Measurements from ENCODE around the gene CSMD2. TPM values are rescaled to one million over a fixed set of nuclear protein-coding genes. Genes with fewer than 3 reads are reported as not detected.

CSMD2 gene
- total and polyA plus RNA-seq, 2 experiments from 2014 or later: 5.3 to 16.6 TPM

DNA sequence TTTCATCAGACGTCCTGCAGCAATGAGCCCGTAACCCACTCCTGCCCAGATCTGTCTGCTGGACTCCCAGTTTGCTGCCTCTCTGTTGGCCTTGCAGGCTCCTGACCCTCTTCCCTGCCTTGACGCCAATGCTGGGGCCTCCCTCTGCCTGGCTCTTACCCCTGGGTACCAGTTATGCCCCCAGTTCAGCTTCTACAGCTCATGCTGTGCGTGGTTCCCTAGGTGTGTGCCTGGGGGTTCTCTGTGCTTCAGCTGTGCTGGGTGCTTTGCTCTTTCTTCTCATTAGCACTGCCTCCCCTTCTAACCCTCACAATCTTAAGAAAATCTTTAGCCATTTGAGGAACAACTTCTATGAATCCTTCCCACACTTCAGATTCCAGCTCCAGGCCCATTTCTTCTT, 541.2 kb downstream of the CSMD2 start (continued):
- TF ChIP-seq, protein P1, sequence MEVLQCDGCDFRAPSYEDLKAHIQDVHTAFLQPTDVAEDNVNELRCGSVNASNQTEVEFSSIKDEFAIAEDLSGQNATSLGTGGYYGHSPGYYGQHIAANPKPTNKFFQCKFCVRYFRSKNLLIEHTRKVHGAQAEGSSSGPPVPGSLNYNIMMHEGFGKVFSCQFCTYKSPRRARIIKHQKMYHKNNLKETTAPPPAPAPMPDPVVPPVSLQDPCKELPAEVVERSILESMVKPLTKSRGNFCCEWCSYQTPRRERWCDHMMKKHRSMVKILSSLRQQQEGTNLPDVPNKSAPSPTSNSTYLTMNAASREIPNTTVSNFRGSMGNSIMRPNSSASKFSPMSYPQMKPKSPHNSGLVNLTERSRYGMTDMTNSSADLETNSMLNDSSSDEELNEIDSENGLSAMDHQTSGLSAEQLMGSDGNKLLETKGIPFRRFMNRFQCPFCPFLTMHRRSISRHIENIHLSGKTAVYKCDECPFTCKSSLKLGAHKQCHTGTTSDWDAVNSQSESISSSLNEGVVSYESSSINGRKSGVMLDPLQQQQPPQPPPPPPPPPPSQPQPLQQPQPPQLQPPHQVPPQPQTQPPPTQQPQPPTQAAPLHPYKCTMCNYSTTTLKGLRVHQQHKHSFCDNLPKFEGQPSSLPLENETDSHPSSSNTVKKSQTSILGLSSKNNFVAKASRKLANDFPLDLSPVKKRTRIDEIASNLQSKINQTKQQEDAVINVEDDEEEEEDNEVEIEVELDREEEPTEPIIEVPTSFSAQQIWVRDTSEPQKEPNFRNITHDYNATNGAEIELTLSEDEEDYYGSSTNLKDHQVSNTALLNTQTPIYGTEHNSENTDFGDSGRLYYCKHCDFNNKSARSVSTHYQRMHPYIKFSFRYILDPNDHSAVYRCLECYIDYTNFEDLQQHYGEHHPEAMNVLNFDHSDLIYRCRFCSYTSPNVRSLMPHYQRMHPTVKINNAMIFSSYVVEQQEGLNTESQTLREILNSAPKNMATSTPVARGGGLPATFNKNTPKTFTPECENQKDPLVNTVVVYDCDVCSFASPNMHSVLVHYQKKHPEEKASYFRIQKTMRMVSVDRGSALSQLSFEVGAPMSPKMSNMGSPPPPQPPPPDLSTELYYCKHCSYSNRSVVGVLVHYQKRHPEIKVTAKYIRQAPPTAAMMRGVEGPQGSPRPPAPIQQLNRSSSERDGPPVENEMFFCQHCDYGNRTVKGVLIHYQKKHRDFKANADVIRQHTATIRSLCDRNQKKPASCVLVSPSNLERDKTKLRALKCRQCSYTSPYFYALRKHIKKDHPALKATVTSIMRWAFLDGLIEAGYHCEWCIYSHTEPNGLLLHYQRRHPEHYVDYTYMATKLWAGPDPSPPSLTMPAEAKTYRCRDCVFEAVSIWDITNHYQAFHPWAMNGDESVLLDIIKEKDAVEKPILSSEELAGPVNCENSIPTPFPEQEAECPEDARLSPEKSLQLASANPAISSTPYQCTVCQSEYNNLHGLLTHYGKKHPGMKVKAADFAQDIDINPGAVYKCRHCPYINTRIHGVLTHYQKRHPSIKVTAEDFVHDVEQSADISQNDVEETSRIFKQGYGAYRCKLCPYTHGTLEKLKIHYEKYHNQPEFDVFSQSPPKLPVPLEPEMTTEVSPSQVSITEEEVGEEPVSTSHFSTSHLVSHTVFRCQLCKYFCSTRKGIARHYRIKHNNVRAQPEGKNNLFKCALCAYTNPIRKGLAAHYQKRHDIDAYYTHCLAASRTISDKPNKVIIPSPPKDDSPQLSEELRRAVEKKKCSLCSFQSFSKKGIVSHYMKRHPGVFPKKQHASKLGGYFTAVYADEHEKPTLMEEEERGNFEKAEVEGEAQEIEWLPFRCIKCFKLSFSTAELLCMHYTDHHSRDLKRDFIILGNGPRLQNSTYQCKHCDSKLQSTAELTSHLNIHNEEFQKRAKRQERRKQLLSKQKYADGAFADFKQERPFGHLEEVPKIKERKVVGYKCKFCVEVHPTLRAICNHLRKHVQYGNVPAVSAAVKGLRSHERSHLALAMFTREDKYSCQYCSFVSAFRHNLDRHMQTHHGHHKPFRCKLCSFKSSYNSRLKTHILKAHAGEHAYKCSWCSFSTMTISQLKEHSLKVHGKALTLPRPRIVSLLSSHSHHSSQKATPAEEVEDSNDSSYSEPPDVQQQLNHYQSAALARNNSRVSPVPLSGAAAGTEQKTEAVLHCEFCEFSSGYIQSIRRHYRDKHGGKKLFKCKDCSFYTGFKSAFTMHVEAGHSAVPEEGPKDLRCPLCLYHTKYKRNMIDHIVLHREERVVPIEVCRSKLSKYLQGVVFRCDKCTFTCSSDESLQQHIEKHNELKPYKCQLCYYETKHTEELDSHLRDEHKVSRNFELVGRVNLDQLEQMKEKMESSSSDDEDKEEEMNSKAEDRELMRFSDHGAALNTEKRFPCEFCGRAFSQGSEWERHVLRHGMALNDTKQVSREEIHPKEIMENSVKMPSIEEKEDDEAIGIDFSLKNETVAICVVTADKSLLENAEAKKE (CRISPR knock-in tag; IDR thresholded peaks at IDR 0.05): no peak
- TF ChIP-seq CREB1 (CRISPR knock-in tag; IDR thresholded peaks at IDR 0.05; ENCODE audit: low read depth) (no peak), STAT1 (IDR thresholded peaks at IDR 0.05; ENCODE audit: unreplicated experiment) (no peak)
- TF ChIP-seq, protein P2, sequence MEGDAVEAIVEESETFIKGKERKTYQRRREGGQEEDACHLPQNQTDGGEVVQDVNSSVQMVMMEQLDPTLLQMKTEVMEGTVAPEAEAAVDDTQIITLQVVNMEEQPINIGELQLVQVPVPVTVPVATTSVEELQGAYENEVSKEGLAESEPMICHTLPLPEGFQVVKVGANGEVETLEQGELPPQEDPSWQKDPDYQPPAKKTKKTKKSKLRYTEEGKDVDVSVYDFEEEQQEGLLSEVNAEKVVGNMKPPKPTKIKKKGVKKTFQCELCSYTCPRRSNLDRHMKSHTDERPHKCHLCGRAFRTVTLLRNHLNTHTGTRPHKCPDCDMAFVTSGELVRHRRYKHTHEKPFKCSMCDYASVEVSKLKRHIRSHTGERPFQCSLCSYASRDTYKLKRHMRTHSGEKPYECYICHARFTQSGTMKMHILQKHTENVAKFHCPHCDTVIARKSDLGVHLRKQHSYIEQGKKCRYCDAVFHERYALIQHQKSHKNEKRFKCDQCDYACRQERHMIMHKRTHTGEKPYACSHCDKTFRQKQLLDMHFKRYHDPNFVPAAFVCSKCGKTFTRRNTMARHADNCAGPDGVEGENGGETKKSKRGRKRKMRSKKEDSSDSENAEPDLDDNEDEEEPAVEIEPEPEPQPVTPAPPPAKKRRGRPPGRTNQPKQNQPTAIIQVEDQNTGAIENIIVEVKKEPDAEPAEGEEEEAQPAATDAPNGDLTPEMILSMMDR (conservative IDR thresholded peaks at IDR 0.05; ENCODE audit: low read depth in 2 of 2): no peak

DNA sequence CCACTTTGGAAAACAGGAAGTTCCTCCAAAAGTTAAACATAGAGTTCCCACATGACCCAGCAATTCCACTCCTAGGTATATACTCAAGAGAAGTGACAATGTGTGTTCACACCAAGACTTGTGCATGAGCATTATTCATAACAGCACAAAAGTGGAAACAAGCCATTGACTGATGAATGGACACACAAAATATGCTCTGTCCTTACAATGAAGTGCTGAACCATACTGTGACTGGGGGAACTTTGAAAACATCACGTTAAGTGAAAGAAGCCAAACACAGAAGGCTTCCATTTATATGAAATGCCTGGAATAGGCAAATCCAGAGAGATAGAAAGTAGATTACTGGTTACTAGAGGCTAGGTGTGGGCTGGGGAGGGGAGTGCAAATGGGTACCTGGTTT, 542.3 kb downstream of the CSMD2 start:
- Histone ChIP-seq H2AFZ (no peak overlapping the region), H3K9me2 (ENCODE audit: insufficient read depth) (no peaks in the 10 kb centered on the region), H3K4me1 (ENCODE audit: insufficient read depth) (no peaks in the 10 kb centered on the region), H3K27ac (ENCODE audit: low read depth) (no peak overlapping the region), H3F3A (replicated peaks; ENCODE audit: low read depth) (no peaks in the 10 kb centered on the region), H3K79me2 (replicated peaks; ENCODE audit: insufficient read depth) (no peaks in the 10 kb centered on the region), H3K27me3 (ENCODE audit: insufficient read depth) (no peaks in the 10 kb centered on the region), H3K4me2 (no peak overlapping the region), H3K4me3 (no peak overlapping the region), H3K36me3 (ENCODE audit: insufficient read depth) (no peaks in the 10 kb centered on the region), H4K20me1 (replicated peaks; ENCODE audit: insufficient read depth) (peaks cover 3% of the 10 kb centered on the region; the same call in 1 of the 2 replicates)
- H3K36me3 Mint-ChIP-seq (ENCODE audit: low read depth): peaks cover 10% of the 10 kb centered on the region
- H3K27ac Mint-ChIP-seq: no peak overlapping the region
- no peak overlapping the region for H3K4me3 Mint-ChIP-seq
- DNase-seq (ENCODE audit: low spot score) (no peak), ATAC-seq (no peak)
- H3K27me3 Mint-ChIP-seq (ENCODE audit: insufficient read depth, low read depth, poor library complexity): no peaks in the 10 kb centered on the region
- H3K4me1 Mint-ChIP-seq: no peaks in the 10 kb centered on the region
- H3K9me3 Mint-ChIP-seq: no peaks in the 10 kb centered on the region
- TF ChIP-seq NANOG (IDR thresholded peaks at IDR 0.05; ENCODE audit: borderline replicate concordance) (no peak), EZH2 (IDR thresholded peaks at IDR 0.05; ENCODE audit: low read depth, unreplicated experiment) (no peak), ZNF331 (CRISPR knock-in tag; IDR thresholded peaks at IDR 0.05; ENCODE audit: low read depth) (no peak)
- TF ChIP-seq, protein P3, sequence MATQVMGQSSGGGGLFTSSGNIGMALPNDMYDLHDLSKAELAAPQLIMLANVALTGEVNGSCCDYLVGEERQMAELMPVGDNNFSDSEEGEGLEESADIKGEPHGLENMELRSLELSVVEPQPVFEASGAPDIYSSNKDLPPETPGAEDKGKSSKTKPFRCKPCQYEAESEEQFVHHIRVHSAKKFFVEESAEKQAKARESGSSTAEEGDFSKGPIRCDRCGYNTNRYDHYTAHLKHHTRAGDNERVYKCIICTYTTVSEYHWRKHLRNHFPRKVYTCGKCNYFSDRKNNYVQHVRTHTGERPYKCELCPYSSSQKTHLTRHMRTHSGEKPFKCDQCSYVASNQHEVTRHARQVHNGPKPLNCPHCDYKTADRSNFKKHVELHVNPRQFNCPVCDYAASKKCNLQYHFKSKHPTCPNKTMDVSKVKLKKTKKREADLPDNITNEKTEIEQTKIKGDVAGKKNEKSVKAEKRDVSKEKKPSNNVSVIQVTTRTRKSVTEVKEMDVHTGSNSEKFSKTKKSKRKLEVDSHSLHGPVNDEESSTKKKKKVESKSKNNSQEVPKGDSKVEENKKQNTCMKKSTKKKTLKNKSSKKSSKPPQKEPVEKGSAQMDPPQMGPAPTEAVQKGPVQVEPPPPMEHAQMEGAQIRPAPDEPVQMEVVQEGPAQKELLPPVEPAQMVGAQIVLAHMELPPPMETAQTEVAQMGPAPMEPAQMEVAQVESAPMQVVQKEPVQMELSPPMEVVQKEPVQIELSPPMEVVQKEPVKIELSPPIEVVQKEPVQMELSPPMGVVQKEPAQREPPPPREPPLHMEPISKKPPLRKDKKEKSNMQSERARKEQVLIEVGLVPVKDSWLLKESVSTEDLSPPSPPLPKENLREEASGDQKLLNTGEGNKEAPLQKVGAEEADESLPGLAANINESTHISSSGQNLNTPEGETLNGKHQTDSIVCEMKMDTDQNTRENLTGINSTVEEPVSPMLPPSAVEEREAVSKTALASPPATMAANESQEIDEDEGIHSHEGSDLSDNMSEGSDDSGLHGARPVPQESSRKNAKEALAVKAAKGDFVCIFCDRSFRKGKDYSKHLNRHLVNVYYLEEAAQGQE (IDR thresholded peaks at IDR 0.05; ENCODE audit: unreplicated experiment): no peak
